Measurements from ENCODE around the gene DGKD. TPM values are rescaled to one million over a fixed set of nuclear protein-coding genes. Genes with fewer than 3 reads are reported as not detected.

DGKD gene, protein sequence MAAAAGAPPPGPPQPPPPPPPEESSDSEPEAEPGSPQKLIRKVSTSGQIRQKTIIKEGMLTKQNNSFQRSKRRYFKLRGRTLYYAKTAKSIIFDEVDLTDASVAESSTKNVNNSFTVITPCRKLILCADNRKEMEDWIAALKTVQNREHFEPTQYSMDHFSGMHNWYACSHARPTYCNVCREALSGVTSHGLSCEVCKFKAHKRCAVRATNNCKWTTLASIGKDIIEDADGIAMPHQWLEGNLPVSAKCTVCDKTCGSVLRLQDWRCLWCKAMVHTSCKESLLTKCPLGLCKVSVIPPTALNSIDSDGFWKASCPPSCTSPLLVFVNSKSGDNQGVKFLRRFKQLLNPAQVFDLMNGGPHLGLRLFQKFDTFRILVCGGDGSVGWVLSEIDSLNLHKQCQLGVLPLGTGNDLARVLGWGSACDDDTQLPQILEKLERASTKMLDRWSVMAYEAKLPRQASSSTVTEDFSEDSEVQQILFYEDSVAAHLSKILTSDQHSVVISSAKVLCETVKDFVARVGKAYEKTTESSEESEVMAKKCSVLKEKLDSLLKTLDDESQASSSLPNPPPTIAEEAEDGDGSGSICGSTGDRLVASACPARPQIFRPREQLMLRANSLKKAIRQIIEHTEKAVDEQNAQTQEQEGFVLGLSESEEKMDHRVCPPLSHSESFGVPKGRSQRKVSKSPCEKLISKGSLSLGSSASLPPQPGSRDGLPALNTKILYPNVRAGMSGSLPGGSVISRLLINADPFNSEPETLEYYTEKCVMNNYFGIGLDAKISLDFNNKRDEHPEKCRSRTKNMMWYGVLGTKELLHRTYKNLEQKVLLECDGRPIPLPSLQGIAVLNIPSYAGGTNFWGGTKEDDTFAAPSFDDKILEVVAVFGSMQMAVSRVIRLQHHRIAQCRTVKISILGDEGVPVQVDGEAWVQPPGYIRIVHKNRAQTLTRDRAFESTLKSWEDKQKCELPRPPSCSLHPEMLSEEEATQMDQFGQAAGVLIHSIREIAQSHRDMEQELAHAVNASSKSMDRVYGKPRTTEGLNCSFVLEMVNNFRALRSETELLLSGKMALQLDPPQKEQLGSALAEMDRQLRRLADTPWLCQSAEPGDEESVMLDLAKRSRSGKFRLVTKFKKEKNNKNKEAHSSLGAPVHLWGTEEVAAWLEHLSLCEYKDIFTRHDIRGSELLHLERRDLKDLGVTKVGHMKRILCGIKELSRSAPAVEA
- total RNA-seq = 46.5 TPM

DNA sequence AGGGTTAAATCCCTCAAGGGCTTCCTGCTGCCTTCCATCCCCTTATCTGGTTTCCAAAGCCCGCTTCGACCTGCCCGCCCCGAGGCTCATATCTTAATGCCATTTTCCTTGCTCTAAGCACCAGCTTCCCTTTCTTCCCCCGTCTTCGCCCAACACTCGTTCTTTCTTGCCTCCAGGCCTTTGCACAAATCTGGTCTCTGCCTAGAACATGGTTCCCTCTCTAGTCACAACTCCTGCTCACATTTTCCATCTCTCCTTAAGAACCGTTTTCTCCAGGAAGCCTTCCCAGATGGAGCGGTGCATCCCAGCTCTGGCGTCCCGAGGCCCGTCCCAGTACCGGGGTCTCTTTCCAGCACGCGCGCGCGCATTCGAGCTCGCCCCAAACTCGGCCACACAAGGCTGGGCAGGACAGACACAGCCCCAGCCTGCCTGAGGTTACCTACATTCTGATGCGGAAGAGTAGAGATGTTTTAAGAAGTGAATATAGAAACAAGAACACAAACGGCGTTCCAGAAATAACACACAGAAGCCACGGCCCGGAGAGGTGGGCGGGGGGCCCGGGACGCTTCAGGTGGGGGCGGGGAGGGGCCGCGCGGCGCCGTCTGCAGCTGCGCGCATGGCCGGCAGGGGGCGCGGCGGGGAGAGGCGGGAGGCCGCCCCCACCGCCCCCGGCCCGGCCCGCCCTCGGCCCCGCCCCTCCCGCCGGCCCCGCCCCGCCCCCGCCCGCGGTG, at the start of gene DGKD:
TSS of gene DGKD (plus strand) at position 726 of the 731 bp plus-strand sequence. CDS start 25 bp downstream, outside the sequence.
- FAIRE-seq = no peak
- DNase-seq (ENCODE audit: low spot score in 2 of 2) = peak; percentile 94

- no peak for FAIRE-seq
Measured at GRCh38 chr2:233307565-233307964, 46.7 kb upstream of the DGKD start, which contains the start of gene SAG. TSS of gene SAG (plus strand) at chr2:233307816. CDS start at chr2:233309190, 1,374 bp downstream.

DNA sequence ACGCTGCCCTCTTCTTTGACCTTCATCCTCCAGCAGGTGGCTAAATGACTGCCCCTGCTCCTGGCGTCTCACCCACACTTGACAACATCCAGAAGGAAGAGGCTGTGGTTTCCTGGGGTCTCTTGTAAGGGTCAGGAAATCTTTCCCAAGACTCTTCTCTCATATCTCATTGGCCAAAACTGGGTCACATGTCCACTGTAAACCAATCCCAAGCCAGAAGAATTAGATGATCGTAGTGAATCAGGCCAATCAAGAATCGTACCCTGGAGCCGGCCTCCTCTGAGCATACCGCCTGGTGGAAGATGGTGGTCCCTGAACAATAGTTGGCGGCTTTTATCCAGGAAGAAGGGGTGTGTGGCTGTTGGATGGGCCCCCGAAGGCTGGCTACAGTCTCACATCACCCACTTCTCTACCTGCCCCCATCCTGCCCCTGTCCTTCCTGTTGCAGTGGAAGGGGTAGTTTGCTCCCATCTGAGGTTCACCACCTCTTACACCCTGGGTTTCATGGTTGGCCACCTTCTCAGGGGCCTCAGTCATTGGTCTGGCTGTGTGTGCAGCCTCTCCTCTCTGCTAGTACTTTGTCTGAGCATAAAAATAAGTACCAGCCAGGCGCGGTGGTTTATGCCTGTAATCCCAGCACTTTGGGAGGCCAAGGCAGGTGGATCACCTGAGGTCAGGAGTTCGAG, 42.9 kb upstream of the DGKD start:
- DNase-seq (ENCODE audit: low spot score in 2 of 2) (no peak), FAIRE-seq (no peak)

More at GRCh38 chr2:233307565-233307964, 46.7 kb upstream of the DGKD start, which contains the start of gene SAG:
- DNase-seq (ENCODE audit: low spot score in 2 of 2) = no peak

DNA sequence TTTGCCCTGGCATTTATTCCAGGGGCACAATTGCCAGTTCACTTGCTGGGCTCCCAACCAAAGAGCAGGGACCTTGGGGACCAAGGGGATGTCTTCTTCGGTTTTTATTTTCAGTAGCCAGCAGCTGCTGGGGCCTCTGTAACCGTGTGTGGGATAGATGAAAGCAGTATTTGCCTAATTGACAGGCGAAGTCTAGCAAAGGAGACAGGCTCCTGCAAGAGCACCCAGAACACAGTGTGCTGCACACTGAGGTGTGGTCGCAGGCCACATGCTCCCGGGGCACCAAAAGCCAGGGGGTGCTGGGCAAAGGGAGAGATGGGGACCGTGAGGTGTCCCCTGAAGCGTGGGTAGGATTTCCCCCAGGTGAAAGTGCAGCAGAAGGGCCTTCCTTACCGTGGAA, 41.4 kb upstream of the DGKD start:
- DNase-seq (ENCODE audit: low spot score in 2 of 2) = no peak
- FAIRE-seq = no peak

DNA sequence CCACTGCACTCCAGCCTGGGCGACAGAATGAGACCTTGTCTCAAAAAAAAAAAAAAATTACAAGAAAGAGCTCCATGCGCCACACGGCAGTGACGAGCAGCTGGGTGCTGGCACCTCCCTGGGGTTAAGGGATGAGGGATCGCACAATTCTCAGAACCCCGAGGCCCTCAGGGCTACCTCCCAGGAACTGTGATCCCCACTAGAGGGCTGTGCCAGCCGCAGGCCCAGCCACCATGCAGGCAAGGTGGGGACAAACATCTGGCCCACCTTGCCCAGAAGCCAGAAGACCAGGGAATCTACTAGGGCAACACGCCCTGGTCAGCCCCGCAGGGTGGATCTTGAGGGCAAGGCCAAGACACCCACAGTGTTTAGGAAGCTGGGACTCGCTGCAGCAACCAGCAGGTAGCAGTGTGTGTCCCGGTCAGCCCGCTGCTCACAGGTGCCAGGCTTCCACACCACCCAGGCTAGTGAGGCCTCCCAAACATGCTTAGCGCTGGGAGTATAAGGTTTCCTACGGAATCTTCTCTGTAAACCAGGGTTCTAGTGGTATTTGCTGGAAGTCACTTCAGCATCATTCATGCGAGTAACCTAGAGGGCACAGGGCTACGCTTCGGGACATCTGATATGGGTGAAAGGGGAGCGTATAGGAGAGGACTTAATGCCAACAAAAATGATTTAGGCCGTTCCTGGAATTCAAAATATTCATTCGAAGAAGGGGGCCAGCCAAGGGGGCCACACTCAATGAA, 39.9 kb upstream of the DGKD start:
- DNase-seq (ENCODE audit: low spot score in 2 of 2) = no peak
- no peak for FAIRE-seq

- FAIRE-seq (no peak), DNase-seq (ENCODE audit: low spot score in 2 of 2) (no peak)
Measured at GRCh38 chr2:233317196-233317943, 36.9 kb upstream of the DGKD start.

DNA sequence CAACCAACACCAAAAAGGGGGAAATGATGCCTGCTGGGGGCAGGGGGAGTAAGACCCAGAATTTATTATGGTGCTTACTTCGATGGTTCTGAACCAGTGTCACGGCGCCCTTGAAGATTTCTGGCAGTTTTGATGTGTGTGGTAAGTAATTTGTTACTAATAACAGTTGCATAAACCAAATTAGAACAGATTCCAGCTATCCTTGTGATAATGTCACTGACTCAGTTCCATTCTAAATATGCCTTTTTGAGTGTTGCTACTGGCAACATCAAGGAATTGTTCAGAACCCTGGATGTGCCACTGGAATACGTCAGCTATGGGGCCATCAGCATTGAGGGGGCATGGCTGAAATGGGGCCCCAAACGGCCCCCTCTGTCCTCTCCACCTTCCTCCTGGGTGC, 35.0 kb upstream of the DGKD start:
- FAIRE-seq (no peak), DNase-seq (ENCODE audit: low spot score in 2 of 2) (no peak)

DNA sequence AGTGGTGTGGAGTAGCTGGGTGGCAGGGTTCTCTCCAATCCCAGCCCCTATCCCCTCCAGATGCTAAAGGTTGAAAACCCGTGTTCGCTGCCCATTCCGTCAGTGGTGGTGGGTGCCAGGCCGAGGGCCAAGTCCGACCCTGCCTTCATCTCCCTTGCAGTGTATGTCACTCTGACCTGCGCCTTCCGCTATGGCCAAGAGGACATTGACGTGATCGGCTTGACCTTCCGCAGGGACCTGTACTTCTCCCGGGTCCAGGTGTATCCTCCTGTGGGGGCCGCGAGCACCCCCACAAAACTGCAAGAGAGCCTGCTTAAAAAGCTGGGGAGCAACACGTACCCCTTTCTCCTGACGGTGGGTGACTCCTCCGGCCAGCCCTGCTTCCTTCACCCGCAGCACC, 33.8 kb upstream of the DGKD start:
- DNase-seq (ENCODE audit: low spot score in 2 of 2) (no peak), FAIRE-seq (no peak)

DNA sequence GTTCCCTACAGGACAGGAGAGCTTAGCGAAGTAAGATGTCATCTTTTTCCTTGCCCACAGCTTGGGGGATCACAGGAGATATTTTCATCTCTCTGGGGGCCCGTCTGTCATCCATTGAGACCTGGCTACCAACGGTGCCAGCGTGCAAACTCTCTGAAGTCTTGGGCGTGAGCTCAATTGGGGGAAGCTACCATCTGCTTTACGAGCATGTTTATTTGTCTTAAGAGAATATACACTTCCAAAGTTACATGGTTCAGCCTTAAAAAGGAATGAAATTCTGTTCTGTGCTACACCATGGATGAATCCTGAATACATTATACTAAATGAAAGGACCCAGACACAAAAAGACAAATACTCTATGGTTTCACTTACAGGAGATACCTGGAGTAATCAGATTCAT, 33.1 kb upstream of the DGKD start:
- FAIRE-seq (no peak), DNase-seq (ENCODE audit: low spot score in 2 of 2) (no peak)

- FAIRE-seq = no peak
- DNase-seq (ENCODE audit: low spot score in 2 of 2) = no peak
Measured at GRCh38 chr2:233323851-233324250, 30.4 kb upstream of the DGKD start.

DNA sequence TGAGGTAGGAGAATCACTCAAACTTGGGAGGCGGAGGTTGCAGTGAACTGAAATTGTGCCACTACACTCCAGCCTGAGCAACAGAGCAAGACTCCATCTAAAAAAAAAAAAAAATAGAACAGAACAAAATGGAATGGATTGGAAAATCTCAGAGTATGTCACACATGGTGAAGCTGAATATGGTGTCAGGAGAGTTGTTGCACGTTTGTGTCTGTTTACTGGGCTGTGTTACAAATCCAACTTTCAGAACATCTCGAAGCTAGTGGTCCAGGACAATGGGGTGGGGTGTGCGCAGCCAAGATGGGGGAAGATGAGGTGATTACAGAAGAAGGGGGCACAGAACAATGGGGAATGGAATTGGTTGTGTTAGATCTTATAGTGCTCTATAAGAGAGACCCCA, 29.0 kb upstream of the DGKD start:
- DNase-seq (ENCODE audit: low spot score in 2 of 2) (no peak), FAIRE-seq (no peak)

DNA sequence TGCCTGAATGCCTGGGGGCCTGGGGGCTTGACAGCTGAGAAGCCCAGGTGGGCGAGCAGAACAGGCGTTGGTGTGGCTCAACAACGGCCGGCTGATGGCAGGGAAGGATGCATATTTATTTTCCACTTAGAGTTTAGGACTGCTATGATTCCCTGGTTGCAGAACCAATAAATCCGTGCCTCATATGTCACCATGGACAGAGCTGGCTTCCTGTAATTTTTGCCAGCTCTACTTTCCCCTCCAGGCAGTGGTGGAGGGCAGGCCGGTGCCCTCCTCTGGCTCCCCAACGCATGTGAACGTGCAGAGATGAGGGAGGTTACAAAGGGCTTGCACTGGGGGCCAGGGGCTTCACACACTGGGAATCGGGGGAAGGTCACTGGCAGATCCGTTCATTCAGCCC, 28.5 kb upstream of the DGKD start:
- DNase-seq (ENCODE audit: low spot score in 2 of 2) = no peak
- FAIRE-seq = no peak

- DNase-seq (ENCODE audit: low spot score in 2 of 2) = no peak
- FAIRE-seq = no peak
Measured at GRCh38 chr2:233326500-233326899, 27.8 kb upstream of the DGKD start.

DNA sequence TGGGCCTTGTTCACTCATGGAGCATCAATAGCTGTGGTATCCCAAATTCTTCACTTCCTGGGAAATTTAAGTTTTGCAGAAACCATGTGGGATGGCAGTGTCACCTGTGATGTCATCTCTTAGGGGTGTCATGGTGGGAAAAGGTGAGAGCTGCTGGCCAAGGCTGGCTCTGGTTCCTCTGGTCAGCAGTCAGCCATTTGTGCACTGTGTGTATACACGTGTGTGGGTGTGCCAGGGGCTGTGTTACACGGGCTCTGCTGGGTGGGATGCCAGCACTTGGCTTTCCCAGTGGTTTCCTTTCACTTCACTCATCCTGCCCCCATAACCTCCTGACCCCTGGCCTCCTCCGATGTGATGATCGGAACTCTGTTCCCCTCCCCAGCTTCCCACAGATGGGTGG, 25.4 kb upstream of the DGKD start:
- no peak for DNase-seq (ENCODE audit: low spot score in 2 of 2)
- FAIRE-seq = no peak

DNA sequence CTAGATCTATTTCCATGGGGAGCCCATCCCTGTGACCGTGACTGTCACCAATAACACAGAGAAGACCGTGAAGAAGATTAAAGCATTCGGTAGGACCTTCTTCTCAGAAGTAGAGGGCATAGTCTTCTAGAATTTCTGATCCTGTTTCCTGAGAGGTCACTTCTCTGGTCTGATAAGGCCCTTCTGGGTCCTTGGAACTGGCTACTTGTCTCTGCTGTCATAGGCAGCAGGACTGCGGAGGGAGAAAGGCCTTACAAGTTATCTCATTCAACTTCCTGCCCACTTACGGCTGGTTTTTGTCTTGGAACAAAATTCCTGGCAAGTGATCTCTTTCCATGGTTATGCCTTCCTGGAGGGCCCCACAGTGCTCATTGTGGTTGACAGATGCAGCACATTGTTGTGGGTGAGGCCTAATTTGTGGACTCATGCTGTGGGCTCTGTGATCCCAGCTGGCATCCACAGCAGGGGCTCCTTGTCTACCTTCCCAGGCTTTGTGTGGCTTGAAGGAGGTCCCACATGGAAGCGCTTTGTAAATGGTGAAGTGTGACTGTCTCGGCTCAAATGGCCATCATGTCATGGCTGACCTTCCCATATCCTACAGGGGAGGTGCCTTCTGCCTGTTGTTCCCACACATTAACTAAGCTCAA, 24.7 kb upstream of the DGKD start:
- DNase-seq (ENCODE audit: low spot score in 2 of 2) = no peak
- FAIRE-seq = no peak

DNA sequence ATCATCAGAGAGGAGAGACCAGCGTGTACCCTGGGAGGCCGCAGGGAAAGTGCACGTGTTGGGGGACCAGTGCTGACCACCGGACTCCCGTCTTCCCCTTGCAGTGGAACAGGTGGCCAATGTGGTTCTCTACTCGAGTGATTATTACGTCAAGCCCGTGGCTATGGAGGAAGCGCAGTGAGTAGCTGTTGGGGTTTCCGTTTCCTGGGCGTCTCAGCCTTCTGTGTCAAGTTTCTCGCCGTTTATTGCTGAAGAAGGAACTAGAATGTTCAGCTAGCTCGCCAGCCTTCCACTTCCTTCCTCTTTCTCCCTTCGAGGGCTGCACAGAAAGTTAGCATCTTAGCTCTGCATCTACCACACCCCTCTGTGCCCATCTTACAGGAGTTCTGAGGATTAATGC, 22.8 kb upstream of the DGKD start:
- no peak for FAIRE-seq
- no peak for DNase-seq (ENCODE audit: low spot score in 2 of 2)

GRCh38 chr2:233332125-233332524, 22.2 kb upstream of the DGKD start:
- DNase-seq (ENCODE audit: low spot score in 2 of 2) = no peak
- no peak for FAIRE-seq

DNA sequence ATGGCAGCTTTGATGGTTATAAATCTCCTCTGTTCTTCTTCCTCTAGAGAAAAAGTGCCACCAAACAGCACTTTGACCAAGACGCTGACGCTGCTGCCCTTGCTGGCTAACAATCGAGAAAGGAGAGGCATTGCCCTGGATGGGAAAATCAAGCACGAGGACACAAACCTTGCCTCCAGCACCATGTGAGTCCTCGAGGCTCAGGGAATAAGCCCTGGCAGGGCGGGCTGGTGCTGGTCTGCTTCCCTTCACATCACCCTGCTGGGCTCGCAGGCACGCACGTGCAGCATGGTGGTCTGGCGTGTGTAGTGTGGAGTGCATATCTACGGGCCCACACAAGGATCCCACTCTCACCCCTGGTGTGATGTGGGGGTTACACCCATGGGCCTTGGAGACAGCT, 19.4 kb upstream of the DGKD start:
- no peak for DNase-seq (ENCODE audit: low spot score in 2 of 2)
- no peak for FAIRE-seq
